ENCODE measurements around the gene SH2B2. TPM values are rescaled to one million over a fixed set of nuclear protein-coding genes. Genes with fewer than 3 reads are reported as not detected.
A peak's percentile ranks its signal among the peaks of the same experiment; 100 is the strongest.
"Not testable (repeated sequence)": the region's sequence is repeated elsewhere in the genome, so short reads cannot be mapped to it uniquely, and the experiment has no call there.

Gene SH2B2
- total and polyA plus RNA-seq, 2 experiments from 2014 or later = 5.6 to 21.9 TPM

GRCh38 chr7:102340599-102341368, 54.1 kb downstream of the SH2B2 start:
- not testable (repeated sequence) for H3K4me1 ChIP-seq (ENCODE audit: insufficient read depth); H3K27ac ChIP-seq (ENCODE audit: low read depth); H3K27ac Mint-ChIP-seq; DNase-seq (ENCODE audit: low spot score); H3K4me3 Mint-ChIP-seq; H3F3A ChIP-seq (replicated peaks; ENCODE audit: low read depth); H3K27me3 Mint-ChIP-seq (ENCODE audit: insufficient read depth, low read depth, poor library complexity); H3K27me3 ChIP-seq (ENCODE audit: insufficient read depth); H3K9me3 Mint-ChIP-seq; H4K20me1 ChIP-seq (replicated peaks; ENCODE audit: insufficient read depth); H3K4me1 Mint-ChIP-seq; H3K36me3 Mint-ChIP-seq (ENCODE audit: low read depth); H3K9me2 ChIP-seq (ENCODE audit: insufficient read depth); H3K4me3 ChIP-seq; ATAC-seq; H3K4me2 ChIP-seq; H3K36me3 ChIP-seq (ENCODE audit: insufficient read depth); H2AFZ ChIP-seq; H3K79me2 ChIP-seq (replicated peaks; ENCODE audit: insufficient read depth)

- DNase-seq (ENCODE audit: low spot score); H3K4me3 ChIP-seq; H3K4me1 Mint-ChIP-seq; H3K27ac ChIP-seq (ENCODE audit: low read depth); H3K27me3 Mint-ChIP-seq (ENCODE audit: insufficient read depth, low read depth, poor library complexity); H3K4me1 ChIP-seq (ENCODE audit: insufficient read depth); H3K27ac Mint-ChIP-seq; H3K4me3 Mint-ChIP-seq; H3K36me3 Mint-ChIP-seq (ENCODE audit: low read depth); H3K36me3 ChIP-seq (ENCODE audit: insufficient read depth); H3K4me2 ChIP-seq; ATAC-seq; H4K20me1 ChIP-seq (replicated peaks; ENCODE audit: insufficient read depth); H3K27me3 ChIP-seq (ENCODE audit: insufficient read depth); H3K9me3 Mint-ChIP-seq; H2AFZ ChIP-seq; H3K79me2 ChIP-seq (replicated peaks; ENCODE audit: insufficient read depth); H3F3A ChIP-seq (replicated peaks; ENCODE audit: low read depth); H3K9me2 ChIP-seq (ENCODE audit: insufficient read depth): not testable (repeated sequence)
These were observed 60.3 kb downstream of the SH2B2 start for GRCh38 chr7:102346983-102347382.

GRCh38 chr7:102356344-102356743, 69.7 kb downstream of the SH2B2 start, which contains the start of gene SPDYE6:
Gene SPDYE6 (minus strand): TSS chr7:102356444. CDS start chr7:102356023, 421 bp downstream.
- not testable (repeated sequence) for H3K4me1 ChIP-seq (ENCODE audit: insufficient read depth); H4K20me1 ChIP-seq (replicated peaks; ENCODE audit: insufficient read depth); H3K79me2 ChIP-seq (replicated peaks; ENCODE audit: insufficient read depth); H3K9me2 ChIP-seq (ENCODE audit: insufficient read depth); ATAC-seq; H3K27ac Mint-ChIP-seq; H3K36me3 Mint-ChIP-seq (ENCODE audit: low read depth); H3K4me3 ChIP-seq; H3K4me1 Mint-ChIP-seq; H2AFZ ChIP-seq; H3K27me3 ChIP-seq (ENCODE audit: insufficient read depth); H3K27ac ChIP-seq (ENCODE audit: low read depth); H3F3A ChIP-seq (replicated peaks; ENCODE audit: low read depth); H3K27me3 Mint-ChIP-seq (ENCODE audit: insufficient read depth, low read depth, poor library complexity); H3K4me3 Mint-ChIP-seq; H3K36me3 ChIP-seq (ENCODE audit: insufficient read depth); H3K4me2 ChIP-seq; DNase-seq (ENCODE audit: low spot score); H3K9me3 Mint-ChIP-seq

- H3K27ac Mint-ChIP-seq; H3K27ac ChIP-seq (ENCODE audit: low read depth): not testable (repeated sequence)
- peak overlapping the region; percentile 74; the same call in 1 of the 2 replicates for H2AFZ ChIP-seq
These were observed 77.1 kb downstream of the SH2B2 start for GRCh38 chr7:102363549-102364393.

More at GRCh38 chr7:102363549-102364393, 77.1 kb downstream of the SH2B2 start:
- peak; percentile 62; the same call in 1 of the 2 replicates for TF ChIP-seq CREB1 (CRISPR knock-in tag; IDR thresholded peaks at IDR 0.05; ENCODE audit: low read depth)
- 0 out of 4 replicates have a peak, but pooled peaks of 1 of the 2 experiments have one; percentile 2 for TF ChIP-seq CTCF (conservative IDR thresholded peaks at IDR 0.05; ENCODE audit: low read depth in 2 of 2)
- peak; percentile 97 for TF ChIP-seq POLR2AphosphoS5 (IDR thresholded peaks at IDR 0.05; ENCODE audit: low read depth)
- TF ChIP-seq JUNB (IDR thresholded peaks at IDR 0.05; ENCODE audit: unreplicated experiment) = peak; percentile 94
- peak; percentile 90 for TF ChIP-seq ETS1 (IDR thresholded peaks at IDR 0.05)
- peak; percentile 99 for DNase-seq (ENCODE audit: low spot score)
- Histone ChIP-seq H3K4me2 (peak overlapping the region; percentile 86), H3K79me2 (replicated peaks; ENCODE audit: insufficient read depth) (peaks cover 23% of the 10 kb centered on the region), H3K4me3 (peak overlapping the region; percentile 71)
- H3F3A ChIP-seq (replicated peaks; ENCODE audit: low read depth); H3K9me2 ChIP-seq (ENCODE audit: insufficient read depth); H3K27me3 ChIP-seq (ENCODE audit: insufficient read depth); H3K9me3 Mint-ChIP-seq; H3K4me1 ChIP-seq (ENCODE audit: insufficient read depth); H4K20me1 ChIP-seq (replicated peaks; ENCODE audit: insufficient read depth); H3K27me3 Mint-ChIP-seq (ENCODE audit: insufficient read depth, low read depth, poor library complexity); H3K36me3 ChIP-seq (ENCODE audit: insufficient read depth); H3K4me1 Mint-ChIP-seq: not testable (repeated sequence)
- peak overlapping the region; percentile 90 for H3K4me3 Mint-ChIP-seq
- peaks cover 23% of the 10 kb centered on the region for H3K36me3 Mint-ChIP-seq (ENCODE audit: low read depth)
- peak; percentile 99 for ATAC-seq

Measured in GM23338 (cell line).